Hepatocyte (in vitro differentiated cells): ENCODE data around the gene CREB5. TPM values are rescaled to one million over a fixed set of nuclear protein-coding genes. Genes with fewer than 3 reads are reported as not detected.

Experiments
- DNase-seq: peaks from one replicate; pipeline ENCODE4 v3.0.0-alpha.2; 2016; ENCODE audit warnings: low spot score
- H2AFZ ChIP-seq: fragments of 200-600 bp; sonication (generic); 2 replicates; pipeline ENCODE4 v1.6.0; 2016; ENCODE audit warnings: antibody characterized with exemption, mild to moderate bottlenecking
- H3K27ac ChIP-seq: fragments of 200-600 bp; sonication (generic); 2 replicates; pipeline ENCODE4 v1.5.1; 2016; ENCODE audit warnings: mild to moderate bottlenecking
- H3K27me3 ChIP-seq: fragments of 200-600 bp; sonication (generic); 2 replicates; pipeline ENCODE4 v1.6.1; 2016
- H3K36me3 ChIP-seq: fragments of 200-600 bp; sonication (generic); replicated peaks from 2 replicates; pipeline ENCODE4 v1.5.1; 2016; ENCODE audit warnings: low read depth; ENCODE audit not compliant: insufficient read depth
- H3K4me1 ChIP-seq: fragments of 200-600 bp; sonication (generic); 2 replicates; pipeline ENCODE4 v1.5.1; 2016; ENCODE audit warnings: mild to moderate bottlenecking, moderate library complexity; ENCODE audit not compliant: insufficient read depth
- H3K4me2 ChIP-seq: fragments of 200-600 bp; sonication (generic); 2 replicates; pipeline ENCODE4 v1.6.0; 2016
- H3K4me3 ChIP-seq: fragments of 200-600 bp; sonication (generic); 2 replicates; pipeline ENCODE4 v1.5.1; 2016; ENCODE audit warnings: mild to moderate bottlenecking
- H3K79me2 ChIP-seq: fragments of 200-600 bp; sonication (generic); 2 replicates; pipeline ENCODE4 v1.6.0; 2017; ENCODE audit warnings: mild to moderate bottlenecking
- H3K9me2 ChIP-seq: fragments of 200-600 bp; sonication (generic); replicated peaks from 2 replicates; pipeline ENCODE4 v1.6.0; 2017; ENCODE audit warnings: mild to moderate bottlenecking; ENCODE audit not compliant: insufficient read depth
- H3K9me3 ChIP-seq: fragments of 200-600 bp; sonication (generic); 2 replicates; pipeline ENCODE4 v1.5.1; 2016; ENCODE audit warnings: low read depth, mild to moderate bottlenecking
- H4K20me1 ChIP-seq: fragments of 200-600 bp; sonication (generic); 2 replicates; pipeline ENCODE4 v1.6.0; 2016; ENCODE audit warnings: mild to moderate bottlenecking; ENCODE audit not compliant: insufficient read depth, poor library complexity, severe bottlenecking
- CTCF ChIP-seq: fragments of 200-600 bp; sonication (generic); IDR thresholded peaks from 2 replicates; pipeline ENCODE4 v1.5.1; 2016; ENCODE audit warnings: antibody characterized with exemption, mild to moderate bottlenecking; ENCODE audit not compliant: poor library complexity
- EZH2 ChIP-seq: fragments of 200-600 bp; sonication (generic); IDR thresholded peaks from 2 replicates; pipeline ENCODE4 v1.6.1; 2016; ENCODE audit warnings: antibody characterized with exemption, mild to moderate bottlenecking, borderline replicate concordance
- EZH2phosphoT487 ChIP-seq: fragments of 200-600 bp; sonication (generic); IDR thresholded peaks from one replicate; pipeline ENCODE4 v1.6.1; 2018; ENCODE audit warnings: antibody characterized with exemption, mild to moderate bottlenecking, low read depth, moderate library complexity; ENCODE audit not compliant: unreplicated experiment, severe bottlenecking
- WGBS: methylation state at CpG from one replicate; pipeline ENCODE4 v1.1.6; 2016; ENCODE audit warnings: low lambda C conversion rate; ENCODE audit errors: missing lambda C conversion rate; 5-methylcytosine and 5-hydroxymethylcytosine counted together
- polyA plus RNA-seq: library from polyadenylated mRNA; unstranded; fragments of >200 nt; fragmentation: Nextera tagmentation; extraction: Ambion mirVana; gene quantifications from 2 replicates; pipeline ENCODE4 v1.2.1, GENCODE V29; 2016
- total RNA-seq: library from RNA; depleted of rRNA; stranded (reverse); fragments of >200 nt; gene quantifications from 2 replicates; pipeline ENCODE4 v1.2.3, GENCODE V29; 2014

The CREB5 gene
- total and polyA plus RNA-seq, 2 experiments from 2014 or later, result 14.0 to 27.9 TPM

- 93% methylated on average over 5 of the region's 5 CpGs for WGBS
- TF ChIP-seq EZH2phosphoT487 (no peak), EZH2 (no peak), CTCF (no peak)
- Histone ChIP-seq H3K4me2 (no peak overlapping the region), H3K4me1 (no peaks in the 10 kb centered on the region), H4K20me1 (no peaks in the 10 kb centered on the region), H3K36me3 (no peaks in the 10 kb centered on the region), H3K79me2 (no peaks in the 10 kb centered on the region), H2AFZ (no peak overlapping the region), H3K4me3 (no peak overlapping the region), H3K27me3 (no peaks in the 10 kb centered on the region), H3K9me2 (no peaks in the 10 kb centered on the region), H3K9me3 (no peaks in the 10 kb centered on the region), H3K27ac (no peak overlapping the region)
- DNase-seq, result no peak
Measured at GRCh38 chr7:28758186-28758585, 345.9 kb downstream of the CREB5 start.

GRCh38 chr7:28759475-28759971 lies 347.2 kb downstream of the CREB5 start:
- 64% methylated on average over 5 of the region's 5 CpGs for WGBS

GRCh38 chr7:28761505-28761904 lies 349.2 kb downstream of the CREB5 start:
- Histone ChIP-seq H2AFZ (no peak overlapping the region), H3K4me1 (no peaks in the 10 kb centered on the region), H3K9me3 (no peaks in the 10 kb centered on the region), H3K79me2 (no peaks in the 10 kb centered on the region), H3K27ac (no peak overlapping the region), H3K9me2 (no peaks in the 10 kb centered on the region), H3K4me3 (no peak overlapping the region), H3K27me3 (no peaks in the 10 kb centered on the region), H3K4me2 (no peak overlapping the region), H3K36me3 (no peaks in the 10 kb centered on the region), H4K20me1 (no peaks in the 10 kb centered on the region)
- DNase-seq, result no peak
- WGBS, result 79% methylated on average over 2 of the region's 2 CpGs
- TF ChIP-seq EZH2phosphoT487 (no peak), EZH2 (no peak), CTCF (no peak)

More at GRCh38 chr7:28759475-28759971, 347.2 kb downstream of the CREB5 start:
- H3K4me1 ChIP-seq, result no peaks in the 10 kb centered on the region
- TF ChIP-seq EZH2phosphoT487 (no peak), EZH2 (no peak), CTCF (no peak)
- no peaks in the 10 kb centered on the region for H3K9me3 ChIP-seq
- H3K27ac ChIP-seq, result no peak overlapping the region
- no peaks in the 10 kb centered on the region for H3K9me2 ChIP-seq
- no peak for DNase-seq
- no peaks in the 10 kb centered on the region for H3K79me2 ChIP-seq
- no peak overlapping the region for H2AFZ ChIP-seq
- H4K20me1 ChIP-seq, result no peaks in the 10 kb centered on the region
- no peaks in the 10 kb centered on the region for H3K27me3 ChIP-seq
- H3K4me3 ChIP-seq, result no peak overlapping the region
- no peaks in the 10 kb centered on the region for H3K36me3 ChIP-seq
- no peak overlapping the region for H3K4me2 ChIP-seq
